ENCODE measurements around the gene CLEC4M. TPM values are rescaled to one million over a fixed set of nuclear protein-coding genes. Genes with fewer than 3 reads are reported as not detected.

CLEC4M gene
- total and polyA plus RNA-seq, 2 experiments from 2014 or later = not detected

DNA sequence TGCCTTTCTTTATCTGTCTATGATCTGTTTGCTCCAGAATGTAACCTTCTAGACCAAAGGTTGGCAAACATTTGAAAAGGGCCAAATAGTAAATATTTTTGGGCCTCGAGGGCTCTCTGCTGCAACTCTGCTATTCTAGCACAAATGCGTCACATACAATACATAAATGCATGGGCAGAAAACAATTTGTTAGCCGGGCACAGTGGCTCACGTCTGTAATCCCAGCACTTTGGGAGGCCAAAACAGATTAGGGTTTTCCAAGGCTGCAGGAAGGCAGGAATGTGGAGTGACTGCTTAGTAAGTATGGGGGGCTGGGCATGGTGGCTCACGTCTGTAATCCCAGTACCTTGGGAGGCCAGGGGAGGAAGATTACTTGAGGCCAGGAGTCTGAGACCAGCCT lies 45.1 kb downstream of the CLEC4M start (continued):
- TF ChIP-seq, protein P1, sequence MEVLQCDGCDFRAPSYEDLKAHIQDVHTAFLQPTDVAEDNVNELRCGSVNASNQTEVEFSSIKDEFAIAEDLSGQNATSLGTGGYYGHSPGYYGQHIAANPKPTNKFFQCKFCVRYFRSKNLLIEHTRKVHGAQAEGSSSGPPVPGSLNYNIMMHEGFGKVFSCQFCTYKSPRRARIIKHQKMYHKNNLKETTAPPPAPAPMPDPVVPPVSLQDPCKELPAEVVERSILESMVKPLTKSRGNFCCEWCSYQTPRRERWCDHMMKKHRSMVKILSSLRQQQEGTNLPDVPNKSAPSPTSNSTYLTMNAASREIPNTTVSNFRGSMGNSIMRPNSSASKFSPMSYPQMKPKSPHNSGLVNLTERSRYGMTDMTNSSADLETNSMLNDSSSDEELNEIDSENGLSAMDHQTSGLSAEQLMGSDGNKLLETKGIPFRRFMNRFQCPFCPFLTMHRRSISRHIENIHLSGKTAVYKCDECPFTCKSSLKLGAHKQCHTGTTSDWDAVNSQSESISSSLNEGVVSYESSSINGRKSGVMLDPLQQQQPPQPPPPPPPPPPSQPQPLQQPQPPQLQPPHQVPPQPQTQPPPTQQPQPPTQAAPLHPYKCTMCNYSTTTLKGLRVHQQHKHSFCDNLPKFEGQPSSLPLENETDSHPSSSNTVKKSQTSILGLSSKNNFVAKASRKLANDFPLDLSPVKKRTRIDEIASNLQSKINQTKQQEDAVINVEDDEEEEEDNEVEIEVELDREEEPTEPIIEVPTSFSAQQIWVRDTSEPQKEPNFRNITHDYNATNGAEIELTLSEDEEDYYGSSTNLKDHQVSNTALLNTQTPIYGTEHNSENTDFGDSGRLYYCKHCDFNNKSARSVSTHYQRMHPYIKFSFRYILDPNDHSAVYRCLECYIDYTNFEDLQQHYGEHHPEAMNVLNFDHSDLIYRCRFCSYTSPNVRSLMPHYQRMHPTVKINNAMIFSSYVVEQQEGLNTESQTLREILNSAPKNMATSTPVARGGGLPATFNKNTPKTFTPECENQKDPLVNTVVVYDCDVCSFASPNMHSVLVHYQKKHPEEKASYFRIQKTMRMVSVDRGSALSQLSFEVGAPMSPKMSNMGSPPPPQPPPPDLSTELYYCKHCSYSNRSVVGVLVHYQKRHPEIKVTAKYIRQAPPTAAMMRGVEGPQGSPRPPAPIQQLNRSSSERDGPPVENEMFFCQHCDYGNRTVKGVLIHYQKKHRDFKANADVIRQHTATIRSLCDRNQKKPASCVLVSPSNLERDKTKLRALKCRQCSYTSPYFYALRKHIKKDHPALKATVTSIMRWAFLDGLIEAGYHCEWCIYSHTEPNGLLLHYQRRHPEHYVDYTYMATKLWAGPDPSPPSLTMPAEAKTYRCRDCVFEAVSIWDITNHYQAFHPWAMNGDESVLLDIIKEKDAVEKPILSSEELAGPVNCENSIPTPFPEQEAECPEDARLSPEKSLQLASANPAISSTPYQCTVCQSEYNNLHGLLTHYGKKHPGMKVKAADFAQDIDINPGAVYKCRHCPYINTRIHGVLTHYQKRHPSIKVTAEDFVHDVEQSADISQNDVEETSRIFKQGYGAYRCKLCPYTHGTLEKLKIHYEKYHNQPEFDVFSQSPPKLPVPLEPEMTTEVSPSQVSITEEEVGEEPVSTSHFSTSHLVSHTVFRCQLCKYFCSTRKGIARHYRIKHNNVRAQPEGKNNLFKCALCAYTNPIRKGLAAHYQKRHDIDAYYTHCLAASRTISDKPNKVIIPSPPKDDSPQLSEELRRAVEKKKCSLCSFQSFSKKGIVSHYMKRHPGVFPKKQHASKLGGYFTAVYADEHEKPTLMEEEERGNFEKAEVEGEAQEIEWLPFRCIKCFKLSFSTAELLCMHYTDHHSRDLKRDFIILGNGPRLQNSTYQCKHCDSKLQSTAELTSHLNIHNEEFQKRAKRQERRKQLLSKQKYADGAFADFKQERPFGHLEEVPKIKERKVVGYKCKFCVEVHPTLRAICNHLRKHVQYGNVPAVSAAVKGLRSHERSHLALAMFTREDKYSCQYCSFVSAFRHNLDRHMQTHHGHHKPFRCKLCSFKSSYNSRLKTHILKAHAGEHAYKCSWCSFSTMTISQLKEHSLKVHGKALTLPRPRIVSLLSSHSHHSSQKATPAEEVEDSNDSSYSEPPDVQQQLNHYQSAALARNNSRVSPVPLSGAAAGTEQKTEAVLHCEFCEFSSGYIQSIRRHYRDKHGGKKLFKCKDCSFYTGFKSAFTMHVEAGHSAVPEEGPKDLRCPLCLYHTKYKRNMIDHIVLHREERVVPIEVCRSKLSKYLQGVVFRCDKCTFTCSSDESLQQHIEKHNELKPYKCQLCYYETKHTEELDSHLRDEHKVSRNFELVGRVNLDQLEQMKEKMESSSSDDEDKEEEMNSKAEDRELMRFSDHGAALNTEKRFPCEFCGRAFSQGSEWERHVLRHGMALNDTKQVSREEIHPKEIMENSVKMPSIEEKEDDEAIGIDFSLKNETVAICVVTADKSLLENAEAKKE (CRISPR knock-in tag; IDR thresholded peaks at IDR 0.05) = no peak
- no peak for TF ChIP-seq CREB1 (CRISPR knock-in tag; IDR thresholded peaks at IDR 0.05; ENCODE audit: low read depth)
- TF ChIP-seq JUNB (IDR thresholded peaks at IDR 0.05; ENCODE audit: unreplicated experiment) = no peak
- TF ChIP-seq, protein P2, sequence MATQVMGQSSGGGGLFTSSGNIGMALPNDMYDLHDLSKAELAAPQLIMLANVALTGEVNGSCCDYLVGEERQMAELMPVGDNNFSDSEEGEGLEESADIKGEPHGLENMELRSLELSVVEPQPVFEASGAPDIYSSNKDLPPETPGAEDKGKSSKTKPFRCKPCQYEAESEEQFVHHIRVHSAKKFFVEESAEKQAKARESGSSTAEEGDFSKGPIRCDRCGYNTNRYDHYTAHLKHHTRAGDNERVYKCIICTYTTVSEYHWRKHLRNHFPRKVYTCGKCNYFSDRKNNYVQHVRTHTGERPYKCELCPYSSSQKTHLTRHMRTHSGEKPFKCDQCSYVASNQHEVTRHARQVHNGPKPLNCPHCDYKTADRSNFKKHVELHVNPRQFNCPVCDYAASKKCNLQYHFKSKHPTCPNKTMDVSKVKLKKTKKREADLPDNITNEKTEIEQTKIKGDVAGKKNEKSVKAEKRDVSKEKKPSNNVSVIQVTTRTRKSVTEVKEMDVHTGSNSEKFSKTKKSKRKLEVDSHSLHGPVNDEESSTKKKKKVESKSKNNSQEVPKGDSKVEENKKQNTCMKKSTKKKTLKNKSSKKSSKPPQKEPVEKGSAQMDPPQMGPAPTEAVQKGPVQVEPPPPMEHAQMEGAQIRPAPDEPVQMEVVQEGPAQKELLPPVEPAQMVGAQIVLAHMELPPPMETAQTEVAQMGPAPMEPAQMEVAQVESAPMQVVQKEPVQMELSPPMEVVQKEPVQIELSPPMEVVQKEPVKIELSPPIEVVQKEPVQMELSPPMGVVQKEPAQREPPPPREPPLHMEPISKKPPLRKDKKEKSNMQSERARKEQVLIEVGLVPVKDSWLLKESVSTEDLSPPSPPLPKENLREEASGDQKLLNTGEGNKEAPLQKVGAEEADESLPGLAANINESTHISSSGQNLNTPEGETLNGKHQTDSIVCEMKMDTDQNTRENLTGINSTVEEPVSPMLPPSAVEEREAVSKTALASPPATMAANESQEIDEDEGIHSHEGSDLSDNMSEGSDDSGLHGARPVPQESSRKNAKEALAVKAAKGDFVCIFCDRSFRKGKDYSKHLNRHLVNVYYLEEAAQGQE (IDR thresholded peaks at IDR 0.05; ENCODE audit: unreplicated experiment) = no peak
- TF ChIP-seq NANOG (IDR thresholded peaks at IDR 0.05; ENCODE audit: borderline replicate concordance) = no peak
- TF ChIP-seq POLR2AphosphoS5 (IDR thresholded peaks at IDR 0.05; ENCODE audit: low read depth) = no peak
- no peak for TF ChIP-seq STAT1 (IDR thresholded peaks at IDR 0.05; ENCODE audit: unreplicated experiment)
- TF ChIP-seq EZH2 (IDR thresholded peaks at IDR 0.05; ENCODE audit: low read depth, unreplicated experiment) = no peak
- TF ChIP-seq, protein P3, sequence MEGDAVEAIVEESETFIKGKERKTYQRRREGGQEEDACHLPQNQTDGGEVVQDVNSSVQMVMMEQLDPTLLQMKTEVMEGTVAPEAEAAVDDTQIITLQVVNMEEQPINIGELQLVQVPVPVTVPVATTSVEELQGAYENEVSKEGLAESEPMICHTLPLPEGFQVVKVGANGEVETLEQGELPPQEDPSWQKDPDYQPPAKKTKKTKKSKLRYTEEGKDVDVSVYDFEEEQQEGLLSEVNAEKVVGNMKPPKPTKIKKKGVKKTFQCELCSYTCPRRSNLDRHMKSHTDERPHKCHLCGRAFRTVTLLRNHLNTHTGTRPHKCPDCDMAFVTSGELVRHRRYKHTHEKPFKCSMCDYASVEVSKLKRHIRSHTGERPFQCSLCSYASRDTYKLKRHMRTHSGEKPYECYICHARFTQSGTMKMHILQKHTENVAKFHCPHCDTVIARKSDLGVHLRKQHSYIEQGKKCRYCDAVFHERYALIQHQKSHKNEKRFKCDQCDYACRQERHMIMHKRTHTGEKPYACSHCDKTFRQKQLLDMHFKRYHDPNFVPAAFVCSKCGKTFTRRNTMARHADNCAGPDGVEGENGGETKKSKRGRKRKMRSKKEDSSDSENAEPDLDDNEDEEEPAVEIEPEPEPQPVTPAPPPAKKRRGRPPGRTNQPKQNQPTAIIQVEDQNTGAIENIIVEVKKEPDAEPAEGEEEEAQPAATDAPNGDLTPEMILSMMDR (conservative IDR thresholded peaks at IDR 0.05; ENCODE audit: low read depth in 2 of 2) = no peak
- no peak for TF ChIP-seq ZNF331 (CRISPR knock-in tag; IDR thresholded peaks at IDR 0.05; ENCODE audit: low read depth)
- TF ChIP-seq, protein P4, sequence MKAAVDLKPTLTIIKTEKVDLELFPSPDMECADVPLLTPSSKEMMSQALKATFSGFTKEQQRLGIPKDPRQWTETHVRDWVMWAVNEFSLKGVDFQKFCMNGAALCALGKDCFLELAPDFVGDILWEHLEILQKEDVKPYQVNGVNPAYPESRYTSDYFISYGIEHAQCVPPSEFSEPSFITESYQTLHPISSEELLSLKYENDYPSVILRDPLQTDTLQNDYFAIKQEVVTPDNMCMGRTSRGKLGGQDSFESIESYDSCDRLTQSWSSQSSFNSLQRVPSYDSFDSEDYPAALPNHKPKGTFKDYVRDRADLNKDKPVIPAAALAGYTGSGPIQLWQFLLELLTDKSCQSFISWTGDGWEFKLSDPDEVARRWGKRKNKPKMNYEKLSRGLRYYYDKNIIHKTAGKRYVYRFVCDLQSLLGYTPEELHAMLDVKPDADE (IDR thresholded peaks at IDR 0.05) = no peak

Data from GM23338 (cell line).